Thoracic aorta (tissue), 2 donors: ENCODE results near the gene DNAH8. TPM values are rescaled to one million over a fixed set of nuclear protein-coding genes. Genes with fewer than 3 reads are reported as not detected.

ENCODE experiments used
- ATAC-seq: fragments of 150-250 bp; one replicate; pipeline ENCODE4 v1.8.0; 2017; ENCODE audit warnings: low read depth; ENCODE audit not compliant: insufficient number of reproducible peaks, low FRiP score
- DNase-seq: peaks from one replicate; pipeline ENCODE4 v3.0.0-alpha.2; 2020; ENCODE audit warnings: low spot score
- H3K27ac ChIP-seq, 2 donors: fragments of 200-600 bp; sonication (generic); 1 replicate in 1 of 2; 2 replicates in 1 of 2; pipeline ENCODE4 v1.5.1; 2016; ENCODE audit warnings: mild to moderate bottlenecking in 2 of 2, moderate library complexity in 2 of 2
- H3K27me3 ChIP-seq: fragments of 200-600 bp; sonication (generic); replicated peaks from 2 replicates; pipeline ENCODE4 v1.6.0; 2016; ENCODE audit warnings: mild to moderate bottlenecking; ENCODE audit not compliant: insufficient read depth
- H3K36me3 ChIP-seq: fragments of 200-600 bp; sonication (generic); one replicate; pipeline ENCODE4 v1.5.1; 2016
- H3K4me1 ChIP-seq, 2 donors: fragments of 200-600 bp; sonication (generic); 1 replicate in 1 of 2; 2 replicates in 1 of 2; pipeline versions ENCODE4 v1.5.1 to v1.6.0; 2016; ENCODE audit warnings: low read depth in 2 of 2, mild to moderate bottlenecking in 1 of 2; ENCODE audit not compliant: control insufficient read depth in 1 of 2
- H3K4me3 ChIP-seq: fragments of 200-600 bp; sonication (generic); 2 replicates; pipeline ENCODE4 v1.5.1; 2016; ENCODE audit warnings: mild to moderate bottlenecking
- H3K9me3 ChIP-seq: fragments of 200-600 bp; sonication (generic); 2 replicates; pipeline ENCODE4 v1.5.1; 2016
- total RNA-seq, 2 donors: library from RNA; depleted of rRNA; stranded (reverse); fragments of >200 nt; gene quantifications; one replicate each; pipeline versions ENCODE4 v1.1.0 to v1.2.3, GENCODE V29; 2016
- TF ChIP-seq, protein P1 (sequence below): fragments of 200-600 bp; sonication (generic); IDR thresholded peaks from one replicate; pipeline ENCODE4 v1.5.1; 2019; ENCODE audit warnings: antibody characterized with exemption

The DNAH8 gene
- total RNA-seq, 2 donors from 2014 or later: 0.14 TPM; not detected in 1

DNA sequence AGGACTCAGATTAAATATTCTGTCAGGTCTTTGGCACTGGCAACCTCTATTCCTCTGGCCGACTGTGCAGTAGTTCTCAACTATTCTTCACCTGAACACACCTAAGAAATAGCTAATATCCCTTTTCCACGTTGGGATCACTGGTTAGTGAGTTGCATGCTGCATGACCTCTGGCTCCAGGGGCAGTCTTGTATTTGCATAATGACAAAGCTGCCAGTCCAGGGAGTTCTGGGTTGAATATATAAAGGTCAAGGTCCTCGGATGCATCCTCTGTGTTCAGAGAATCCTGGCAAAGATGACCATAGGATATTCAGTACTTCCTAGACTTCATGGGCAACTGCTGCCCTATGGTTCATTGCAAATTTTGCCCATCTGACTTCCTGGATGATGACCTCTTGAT lies 131.2 kb downstream of the DNAH8 start:
- TF ChIP-seq, protein P1, sequence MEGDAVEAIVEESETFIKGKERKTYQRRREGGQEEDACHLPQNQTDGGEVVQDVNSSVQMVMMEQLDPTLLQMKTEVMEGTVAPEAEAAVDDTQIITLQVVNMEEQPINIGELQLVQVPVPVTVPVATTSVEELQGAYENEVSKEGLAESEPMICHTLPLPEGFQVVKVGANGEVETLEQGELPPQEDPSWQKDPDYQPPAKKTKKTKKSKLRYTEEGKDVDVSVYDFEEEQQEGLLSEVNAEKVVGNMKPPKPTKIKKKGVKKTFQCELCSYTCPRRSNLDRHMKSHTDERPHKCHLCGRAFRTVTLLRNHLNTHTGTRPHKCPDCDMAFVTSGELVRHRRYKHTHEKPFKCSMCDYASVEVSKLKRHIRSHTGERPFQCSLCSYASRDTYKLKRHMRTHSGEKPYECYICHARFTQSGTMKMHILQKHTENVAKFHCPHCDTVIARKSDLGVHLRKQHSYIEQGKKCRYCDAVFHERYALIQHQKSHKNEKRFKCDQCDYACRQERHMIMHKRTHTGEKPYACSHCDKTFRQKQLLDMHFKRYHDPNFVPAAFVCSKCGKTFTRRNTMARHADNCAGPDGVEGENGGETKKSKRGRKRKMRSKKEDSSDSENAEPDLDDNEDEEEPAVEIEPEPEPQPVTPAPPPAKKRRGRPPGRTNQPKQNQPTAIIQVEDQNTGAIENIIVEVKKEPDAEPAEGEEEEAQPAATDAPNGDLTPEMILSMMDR: no peak
- no peaks in the 10 kb centered on the region for H3K27me3 ChIP-seq
- H3K27ac ChIP-seq: no peak overlapping the region
- no peak overlapping the region for H3K4me3 ChIP-seq
- H3K9me3 ChIP-seq: no peaks in the 10 kb centered on the region
- no peaks in the 10 kb centered on the region for H3K36me3 ChIP-seq
- ATAC-seq (no peak), DNase-seq (no peak)
- H3K4me1 ChIP-seq: no peaks in the 10 kb centered on the region

DNA sequence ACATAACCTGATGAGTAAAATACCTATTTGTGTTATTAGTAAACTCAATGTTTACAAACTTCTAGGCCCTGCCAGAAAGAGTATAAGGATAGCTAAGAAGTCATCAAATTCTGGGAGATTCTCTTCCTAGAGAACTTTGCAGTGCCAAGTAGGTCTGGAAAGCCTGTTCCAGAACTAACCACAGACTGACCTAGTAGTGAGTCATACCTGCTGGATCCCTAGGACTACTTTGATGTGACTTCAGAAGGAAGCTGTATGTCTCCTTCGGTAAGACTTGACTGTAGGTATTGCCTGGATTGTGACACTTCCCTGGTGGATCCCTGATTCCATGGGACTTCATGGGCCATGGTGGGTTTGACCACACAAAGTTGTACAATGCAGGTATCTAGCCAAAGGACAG lies 131.7 kb downstream of the DNAH8 start:
- no peak for ATAC-seq
- no peaks in the 10 kb centered on the region for H3K4me1 ChIP-seq
- no peak for DNase-seq
- no peak overlapping the region for H3K27ac ChIP-seq
- TF ChIP-seq, protein P1: no peak
- no peaks in the 10 kb centered on the region for H3K27me3 ChIP-seq
- no peak overlapping the region for H3K4me3 ChIP-seq
- H3K36me3 ChIP-seq: no peaks in the 10 kb centered on the region
- H3K9me3 ChIP-seq: no peaks in the 10 kb centered on the region

DNA sequence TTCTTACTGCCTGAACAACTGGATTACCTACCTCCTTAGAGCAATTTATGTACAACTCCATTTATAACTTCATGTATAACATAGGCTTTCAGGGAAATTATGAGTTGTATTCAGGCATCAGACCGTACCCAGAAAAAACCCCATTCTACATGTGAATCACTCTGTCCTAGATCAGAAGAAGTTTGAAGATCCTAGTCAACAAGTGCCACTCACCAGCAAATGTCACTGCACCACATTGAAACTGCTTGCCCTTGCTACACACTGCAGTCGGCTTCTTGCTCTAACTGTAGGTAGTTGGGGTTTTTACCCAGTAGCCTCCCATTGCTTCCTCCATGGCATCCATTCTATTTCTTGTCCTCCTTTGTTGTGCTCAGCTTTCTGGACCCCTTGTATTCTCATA lies 132.4 kb downstream of the DNAH8 start:
- no peak for DNase-seq
- Histone ChIP-seq H3K9me3 (no peaks in the 10 kb centered on the region), H3K27me3 (no peaks in the 10 kb centered on the region), H3K4me1 (no peaks in the 10 kb centered on the region), H3K27ac (no peak overlapping the region), H3K36me3 (no peaks in the 10 kb centered on the region), H3K4me3 (no peak overlapping the region)
- TF ChIP-seq, protein P1: no peak
- ATAC-seq: no peak

DNA sequence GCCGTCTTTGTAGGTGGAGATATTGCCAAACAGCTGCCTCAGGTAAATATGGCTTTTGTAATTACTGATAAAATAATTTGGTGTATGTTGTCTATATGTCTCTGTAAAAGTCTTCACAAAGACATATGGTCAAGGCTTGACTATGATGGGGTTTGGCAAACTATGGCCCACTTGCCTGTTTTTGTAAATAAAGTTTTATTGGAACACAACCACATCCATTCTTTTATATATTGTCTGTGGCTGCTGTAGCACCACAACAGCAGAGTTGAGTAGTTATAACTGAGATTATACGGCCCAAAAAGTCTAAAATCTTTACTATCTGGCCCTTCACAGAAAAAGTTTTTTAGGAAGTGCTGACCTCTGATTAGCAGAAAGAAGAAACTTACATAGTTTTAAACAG lies 133.6 kb downstream of the DNAH8 start:
- ATAC-seq: no peak
- H3K4me1 ChIP-seq: no peaks in the 10 kb centered on the region
- DNase-seq: no peak
- no peak overlapping the region for H3K4me3 ChIP-seq
- H3K27ac ChIP-seq: no peak overlapping the region
- H3K9me3 ChIP-seq: no peaks in the 10 kb centered on the region
- TF ChIP-seq, protein P1: no peak
- no peaks in the 10 kb centered on the region for H3K27me3 ChIP-seq
- H3K36me3 ChIP-seq: no peaks in the 10 kb centered on the region

DNA sequence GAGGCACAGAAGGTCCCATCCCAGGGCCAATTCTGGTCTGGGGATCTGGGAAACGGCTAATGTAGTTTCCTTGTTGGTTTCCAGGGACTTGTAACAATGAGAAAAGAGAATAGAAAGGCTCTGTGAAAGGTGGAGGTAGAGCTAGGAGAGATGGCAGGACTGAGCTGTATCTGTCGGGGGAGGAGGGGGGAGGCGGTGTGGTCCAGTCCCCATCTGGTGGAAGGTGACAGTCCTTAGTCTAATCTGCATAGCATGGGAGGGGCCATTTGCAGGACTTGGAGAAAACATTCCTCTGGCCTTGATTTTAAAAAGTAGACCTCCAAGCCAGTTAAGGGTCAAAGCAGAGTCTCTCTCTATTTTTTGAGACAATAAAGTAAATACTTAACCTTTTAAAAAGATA lies 137.1 kb downstream of the DNAH8 start:
- H3K27me3 ChIP-seq: no peaks in the 10 kb centered on the region
- H3K27ac ChIP-seq: no peak overlapping the region
- DNase-seq: no peak

More for the DNA sequence above, 137.1 kb downstream of the DNAH8 start:
- H3K36me3 ChIP-seq: no peaks in the 10 kb centered on the region
- no peaks in the 10 kb centered on the region for H3K4me1 ChIP-seq
- TF ChIP-seq, protein P1: no peak
- ATAC-seq: no peak
- no peak overlapping the region for H3K4me3 ChIP-seq
- H3K9me3 ChIP-seq: no peaks in the 10 kb centered on the region
